HFFc6 (cell line): ENCODE results near the gene KRTAP2-2. TPM values are rescaled to one million over a fixed set of nuclear protein-coding genes. Genes with fewer than 3 reads are reported as not detected.

ENCODE experiments used
- DNase-seq: peaks from one replicate; pipeline ENCODE4 v3.0.0-alpha.2; 2018
- H3K27ac Mint-ChIP-seq: 2 replicates; pipeline ENCODE4 v1.8.0; 2020; ENCODE audit warnings: mild to moderate bottlenecking, mixed read lengths
- H3K27me3 Mint-ChIP-seq: 2 replicates; pipeline ENCODE4 v1.8.0; 2021; ENCODE audit warnings: mild to moderate bottlenecking, moderate library complexity, mixed read lengths; ENCODE audit not compliant: insufficient read depth
- H3K36me3 Mint-ChIP-seq: 2 replicates; pipeline ENCODE4 v1.8.0; 2021; ENCODE audit warnings: low read depth, mixed read lengths
- H3K4me1 Mint-ChIP-seq: 2 replicates; pipeline ENCODE4 v1.8.0; 2020; ENCODE audit warnings: low read depth, mixed read lengths
- H3K4me3 Mint-ChIP-seq: 2 replicates; pipeline ENCODE4 v1.8.0; 2020; ENCODE audit warnings: mild to moderate bottlenecking, moderate library complexity, mixed read lengths
- H3K9me3 Mint-ChIP-seq: 2 replicates; pipeline ENCODE4 v1.8.0; 2020; ENCODE audit warnings: mild to moderate bottlenecking, mixed read lengths
- CTCF ChIP-seq: fragments of 200-600 bp; sonication (generic); IDR thresholded peaks from 2 replicates; pipeline ENCODE4 v1.5.0; 2021; ENCODE audit warnings: antibody characterized with exemption, mild to moderate bottlenecking
- total RNA-seq, 6 experiments: library from RNA; stranded (reverse); fragmentation: NEBNext Ultra II Directional; extraction: Animal tissue kit (Norgen Biotek cat#: 25700); gene quantifications; 2 replicates in 1 of 6; 3 replicates in 5 of 6; pipeline ENCODE4 v1.2.3, GENCODE V29; 2021

KRTAP2-2 gene
- total RNA-seq, 6 experiments from 2014 or later: 0.46 to 0.96 (median 0.53) TPM; not detected in 2

- H3K9me3 Mint-ChIP-seq: no peaks in the 10 kb centered on the region
- peaks cover 32% of the 10 kb centered on the region for H3K4me1 Mint-ChIP-seq
- no peak overlapping the region for H3K4me3 Mint-ChIP-seq
- no peak overlapping the region for H3K27ac Mint-ChIP-seq
- TF ChIP-seq CTCF: no peak
- H3K27me3 Mint-ChIP-seq: no peaks in the 10 kb centered on the region
- no peaks in the 10 kb centered on the region for H3K36me3 Mint-ChIP-seq
- no peak for DNase-seq
These were observed 45.1 kb downstream of the KRTAP2-2 start for GRCh38 chr17:41009936-41010335.

- H3K4me1 Mint-ChIP-seq: peaks cover 32% of the 10 kb centered on the region
These were observed 45.7 kb downstream of the KRTAP2-2 start for GRCh38 chr17:41009301-41009760.

GRCh38 chr17:41008811-41009210 lies 46.2 kb downstream of the KRTAP2-2 start, which contains the start of gene KRTAP3-1:
KRTAP3-1 (minus strand) TSS chr17:41009128; CDS start chr17:41009074, 54 bp downstream.
- Mint-ChIP-seq H3K4me1 (peaks cover 31% of the 10 kb centered on the region), H3K4me3 (no peak within 1 kb of the TSS), H3K27ac (no peak within 1 kb of the TSS), H3K9me3 (no peaks in the 10 kb centered on the region), H3K36me3 (no peaks in the 10 kb centered on the region), H3K27me3 (no peaks in the 10 kb centered on the region)
- no peak for DNase-seq
- TF ChIP-seq CTCF: no peak

More at GRCh38 chr17:41009301-41009760, 45.7 kb downstream of the KRTAP2-2 start:
- Mint-ChIP-seq H3K4me3 (no peak overlapping the region), H3K27ac (no peak overlapping the region), H3K9me3 (no peaks in the 10 kb centered on the region), H3K27me3 (no peaks in the 10 kb centered on the region), H3K36me3 (no peaks in the 10 kb centered on the region)
- no peak for TF ChIP-seq CTCF
- DNase-seq: no peak

Other genes starting within 250 kb of the KRTAP2-2 start
- 10 to 100 TPM; 61.4 to 71.0 (median 65.3) TPM for gene KRT10, start 232.6 kb downstream of the KRTAP2-2 start, total RNA-seq
- gene KRT12, start 188.0 kb downstream of the KRTAP2-2 start, total RNA-seq: not detected
- gene KRT20, start 170.0 kb downstream of the KRTAP2-2 start, total RNA-seq: not detected
- under 1 TPM in 1 of 6 experiments, not detected in 5; 0.14 TPM for gene KRT23, start 117.6 kb downstream of the KRTAP2-2 start, total RNA-seq
- not detected for gene KRT39, start 88.3 kb downstream of the KRTAP2-2 start, total RNA-seq
- gene KRT40, start 70.9 kb downstream of the KRTAP2-2 start, total RNA-seq: not detected
- gene KRTAP3-3, start 61.1 kb downstream of the KRTAP2-2 start, total RNA-seq: not detected
- gene KRTAP3-2, start 55.3 kb downstream of the KRTAP2-2 start, total RNA-seq: not detected
- gene KRTAP3-1, start 46.1 kb downstream of the KRTAP2-2 start, total RNA-seq: 10 to 100 TPM in 1 of 6 experiments, 1 to 10 TPM in 5; 2.5 to 10.2 (median 3.3) TPM
- gene KRTAP1-5, start 28.0 kb downstream of the KRTAP2-2 start, total RNA-seq: 100 to 1,000 TPM in 1 of 6 experiments, 10 to 100 TPM in 5; 61.6 to 114 (median 76.8) TPM
- not detected for gene KRTAP1-4, start 25.0 kb downstream of the KRTAP2-2 start, total RNA-seq
- gene KRTAP1-3, start 20.4 kb downstream of the KRTAP2-2 start, total RNA-seq: not detected
- gene KRTAP1-1, start 13.8 kb downstream of the KRTAP2-2 start, total RNA-seq: 1 to 10 TPM in 1 of 6 experiments, under 1 TPM in 5; 0.21 to 1.1 (median 0.50) TPM
- under 1 TPM in 1 of 6 experiments, not detected in 5; 0.38 TPM for gene KRTAP2-1, start 7.9 kb downstream of the KRTAP2-2 start, total RNA-seq
- 100 to 1,000 TPM in 1 of 6 experiments, 10 to 100 TPM in 5; 30.3 to 105 (median 44.4) TPM for gene KRTAP2-3, start 4.9 kb upstream of the KRTAP2-2 start, total RNA-seq
- gene KRTAP2-4, start 10.6 kb upstream of the KRTAP2-2 start, total RNA-seq: not detected
- gene KRTAP4-7, start 28.9 kb upstream of the KRTAP2-2 start, total RNA-seq: not detected
- not detected for gene KRTAP4-8, start 42.9 kb upstream of the KRTAP2-2 start, total RNA-seq
- not detected for gene KRTAP4-16, start 47.0 kb upstream of the KRTAP2-2 start, total RNA-seq
- under 1 TPM in 2 of 6 experiments, not detected in 4; 0.85 to 0.90 TPM for gene KRTAP4-9, start 50.2 kb upstream of the KRTAP2-2 start, total RNA-seq
- gene KRTAP4-11, start 63.1 kb upstream of the KRTAP2-2 start, total RNA-seq: not detected
- 1 to 10 TPM; 6.1 to 8.4 (median 6.7) TPM for gene KRTAP4-12, start 69.0 kb upstream of the KRTAP2-2 start, total RNA-seq
- not detected for gene KRTAP4-6, start 85.3 kb upstream of the KRTAP2-2 start, total RNA-seq
- not detected for gene KRTAP4-5, start 94.6 kb upstream of the KRTAP2-2 start, total RNA-seq
- gene KRTAP4-4, start 105.5 kb upstream of the KRTAP2-2 start, total RNA-seq: not detected
- gene KRTAP4-3, start 113.0 kb upstream of the KRTAP2-2 start, total RNA-seq: not detected
- gene KRTAP4-2, start 123.0 kb upstream of the KRTAP2-2 start, total RNA-seq: not detected
- gene KRTAP4-1, start 129.7 kb upstream of the KRTAP2-2 start, total RNA-seq: not detected
- not detected for gene KRTAP9-1, start 134.7 kb upstream of the KRTAP2-2 start, total RNA-seq
- gene KRTAP9-2, start 171.4 kb upstream of the KRTAP2-2 start, total RNA-seq: not detected
- not detected for gene KRTAP9-3, start 177.2 kb upstream of the KRTAP2-2 start, total RNA-seq
- gene KRTAP9-8, start 182.8 kb upstream of the KRTAP2-2 start, total RNA-seq: not detected
- gene KRTAP9-4, start 194.5 kb upstream of the KRTAP2-2 start, total RNA-seq: not detected
- not detected for gene KRTAP9-9, start 200.2 kb upstream of the KRTAP2-2 start, total RNA-seq
- not detected for gene KRTAP9-6, start 210.1 kb upstream of the KRTAP2-2 start, total RNA-seq
- gene KRTAP9-7, start 220.5 kb upstream of the KRTAP2-2 start, total RNA-seq: not detected
- not detected for gene KRTAP29-1, start 247.6 kb upstream of the KRTAP2-2 start, total RNA-seq